ENCODE results near the gene TSPAN18.

GRCh38 chr11:44903035-44903434 is 176.3 kb downstream of the TSPAN18 start:
- TF ChIP-seq CTCF (conservative IDR thresholded peaks at IDR 0.05; ENCODE audit: low read depth, low read length) (no peak), EZH2 (IDR thresholded peaks at IDR 0.05; ENCODE audit: low read length, unreplicated experiment) (no peak), EZH2phosphoT487 (IDR thresholded peaks at IDR 0.05; ENCODE audit: borderline replicate concordance, low read length) (no peak)
